Uterus (tissue), 2 donors: Measurements from ENCODE around the gene SLC4A1.

Source experiments
- CTCF ChIP-seq, 4 experiments: fragments of 200-600 bp in 2 of 4; fragments of 450-650 bp in 2 of 4; sonication (generic) in 2 of 4; IDR thresholded peaks; one replicate each; pipeline ENCODE4 v1.5.1; 2016 to 2019; ENCODE audit warnings: antibody characterized with exemption in 4 of 4, mild to moderate bottlenecking in 2 of 4, moderate library complexity in 1 of 4
- POLR2A ChIP-seq, 2 donors: fragments of 450-650 bp; IDR thresholded peaks; one replicate each; pipeline ENCODE4 v1.6.1; 2016; ENCODE audit warnings: antibody characterized with exemption in 2 of 2, mild to moderate bottlenecking in 1 of 2, moderate library complexity in 1 of 2

GRCh38 chr17:44263345-44263902 lies 4.5 kb downstream of the SLC4A1 start:
- TF ChIP-seq CTCF (IDR thresholded peaks at IDR 0.05), result no peak
- TF ChIP-seq POLR2A (IDR thresholded peaks at IDR 0.05), result no peak
